GM18508 (cell line): ENCODE data around the gene POP4.
"Not testable (repeated sequence)": the region's sequence is repeated elsewhere in the genome, so short reads cannot be mapped to it uniquely, and the experiment has no call there.

Experiments used
- ATAC-seq: cut with Tn5 transposase; IDR thresholded peaks from one replicate; pipeline ENCODE4 v1.9.1; 2021; ENCODE audit warnings: moderate number of reproducible peaks; ENCODE audit not compliant: insufficient read depth, unreplicated experiment

POP4 gene

GRCh38 chr19:29610213-29610573, 4.1 kb downstream of the POP4 start:
- ATAC-seq, result no peak

GRCh38 chr19:29610574-29611271, 4.6 kb downstream of the POP4 start:
- ATAC-seq, result peak; percentile 60

- ATAC-seq, result no peak
Observed at GRCh38 chr19:29612121-29612520, 6.0 kb downstream of the POP4 start.

GRCh38 chr19:29612801-29613595, 6.9 kb downstream of the POP4 start:
- no peak for ATAC-seq

- ATAC-seq, result no peak
Observed at GRCh38 chr19:29614046-29614445, 8.0 kb downstream of the POP4 start.

GRCh38 chr19:29614780-29615179, 8.7 kb downstream of the POP4 start:
- ATAC-seq, result no peak

- ATAC-seq, result no peak
Observed at GRCh38 chr19:29615891-29616425, 9.9 kb downstream of the POP4 start.

- no peak for ATAC-seq
Observed at GRCh38 chr19:29616541-29616940, 10.5 kb downstream of the POP4 start.

- ATAC-seq, result no peak
Observed at GRCh38 chr19:29617366-29618266, 11.5 kb downstream of the POP4 start.

GRCh38 chr19:29618434-29618833, 12.4 kb downstream of the POP4 start:
- no peak for ATAC-seq

- ATAC-seq, result no peak
Observed at GRCh38 chr19:29618871-29619270, 12.8 kb downstream of the POP4 start.

- no peak for ATAC-seq
Observed at GRCh38 chr19:29620931-29621351, 14.9 kb downstream of the POP4 start.

- ATAC-seq, result no peak
Observed at GRCh38 chr19:29622166-29623070, 16.3 kb downstream of the POP4 start.

GRCh38 chr19:29623726-29624488, 17.8 kb downstream of the POP4 start:
- ATAC-seq, result no peak

- ATAC-seq, result no peak
Observed at GRCh38 chr19:29624489-29625185, 18.6 kb downstream of the POP4 start.

- ATAC-seq, result no peak
Observed at GRCh38 chr19:29625186-29625651, 19.1 kb downstream of the POP4 start.

- no peak for ATAC-seq
Observed at GRCh38 chr19:29626386-29626785, 20.3 kb downstream of the POP4 start.

- ATAC-seq, result not testable (repeated sequence)
Observed at GRCh38 chr19:29626832-29627231, 20.7 kb downstream of the POP4 start.
